B cell (primary cell): ENCODE results near the gene FAU. TPM values are rescaled to one million over a fixed set of nuclear protein-coding genes. Genes with fewer than 3 reads are reported as not detected.

ENCODE experiments used
- ATAC-seq: fragments of 200-7000 bp; cut with Tn5 transposase; one replicate; pipeline ENCODE4 v1.10.0; 2021; ENCODE audit warnings: low read depth, mild to moderate bottlenecking, moderate number of reproducible peaks, moderate library complexity
- CTCF ChIA-PET: fragments of 350-600 bp; sonication (Branson Sonifier 250); formaldehyde crosslinking; loops from one replicate; lab custom pipeline; 2021; ENCODE audit warnings: antibody characterized with exemption, inconsistent platforms; lab: Charles Lee
- POLR2A ChIA-PET: fragments of 350-600 bp; sonication (Branson Sonifier 250); formaldehyde crosslinking; loops from one replicate; lab custom pipeline; 2021; ENCODE audit warnings: antibody characterized with exemption; lab: Charles Lee
- DNase-seq: peaks from one replicate; pipeline ENCODE4 v3.0.0; 2013
- H2AFZ ChIP-seq: 2 replicates; pipeline ENCODE4 v1.6.1; 2012; ENCODE audit warnings: mild to moderate bottlenecking, low read depth, low read length; ENCODE audit not compliant: insufficient read depth, poor library complexity, severe bottlenecking
- H3K27ac ChIP-seq, 2 donors: 1 replicate in 1 of 2; 2 replicates in 1 of 2; pipeline ENCODE4 v1.5.1; 2012 to 2013; ENCODE audit warnings: low read length in 2 of 2, mild to moderate bottlenecking in 2 of 2, moderate library complexity in 1 of 2
- H3K27me3 ChIP-seq, 4 experiments: fragments of 200-600 bp in 1 of 4; sonication (generic) in 1 of 4; replicated peaks in 1 of 4; 1 replicate in 2 of 4; 2 replicates in 2 of 4; pipeline versions ENCODE4 v1.6.1 to v1.7.0; 2013 to 2016; ENCODE audit warnings: low read length in 3 of 4, mild to moderate bottlenecking in 2 of 4, mixed read lengths in 1 of 4, moderate library complexity in 1 of 4; ENCODE audit not compliant: insufficient read depth in 4 of 4, control insufficient read depth in 3 of 4; ENCODE audit errors: control extremely low read depth in 1 of 4
- H3K36me3 ChIP-seq, 2 experiments: replicated peaks in 1 of 2; 1 replicate in 1 of 2; 2 replicates in 1 of 2; pipeline versions ENCODE4 v1.6.1 to v1.7.1; 2013; ENCODE audit warnings: low read length in 1 of 2; ENCODE audit not compliant: insufficient read depth in 2 of 2, control insufficient read depth in 1 of 2; ENCODE audit errors: control extremely low read depth in 1 of 2, extremely low read depth in 1 of 2
- H3K4me1 ChIP-seq, 2 donors: fragments of 200-600 bp in 1 of 2; sonication (generic) in 1 of 2; 1 replicate in 1 of 2; 2 replicates in 1 of 2; pipeline versions ENCODE4 v1.5.1 to v1.6.1; 2013 to 2017; ENCODE audit warnings: low read length in 2 of 2; ENCODE audit not compliant: control insufficient read depth in 2 of 2, insufficient read depth in 2 of 2
- H3K4me2 ChIP-seq: replicated peaks from 2 replicates; pipeline ENCODE3; 2012; ENCODE audit warnings: mild to moderate bottlenecking, low read depth, low read length; ENCODE audit not compliant: poor library complexity, severe bottlenecking
- H3K4me3 ChIP-seq, 5 experiments: fragments of 200-600 bp in 1 of 5; sonication (generic) in 1 of 5; 1 replicate in 3 of 5; 2 replicates in 2 of 5; pipeline versions ENCODE4 v1.5.1 to v1.7.0; 2011 to 2016; ENCODE audit warnings: low read length in 4 of 5, mild to moderate bottlenecking in 4 of 5, low read depth in 2 of 5, control low read depth in 1 of 5, moderate library complexity in 1 of 5; ENCODE audit not compliant: insufficient read depth in 1 of 5; ENCODE audit errors: control extremely low read depth in 1 of 5, extremely low read depth in 1 of 5
- H3K79me2 ChIP-seq: fragments of 200-600 bp; sonication (generic); one replicate; pipeline ENCODE4 v1.6.0; 2016; ENCODE audit warnings: low read length; ENCODE audit not compliant: control insufficient read depth, insufficient read depth
- H3K9ac ChIP-seq: fragments of 200-600 bp; sonication (generic); 2 replicates; pipeline ENCODE4 v1.6.1; 2017; ENCODE audit warnings: mild to moderate bottlenecking, low read length, moderate library complexity
- H3K9me3 ChIP-seq, 3 donors: one replicate each; pipeline versions ENCODE4 v1.6.1 to v1.7.1; 2013; ENCODE audit warnings: low read length in 2 of 3; ENCODE audit not compliant: control insufficient read depth in 2 of 3, insufficient read depth in 1 of 3; ENCODE audit errors: control extremely low read depth in 1 of 3
- H4K20me1 ChIP-seq: 2 replicates; pipeline ENCODE4 v1.6.0; 2012; ENCODE audit warnings: mild to moderate bottlenecking, low read length; ENCODE audit not compliant: insufficient read depth, control insufficient read depth, poor library complexity, severe bottlenecking
- H3K27ac Mint-ChIP-seq: one replicate; pipeline ENCODE4 v1.8.0; 2021; ENCODE audit warnings: mixed read lengths
- H3K27me3 Mint-ChIP-seq: one replicate; pipeline ENCODE4 v1.8.0; 2021; ENCODE audit warnings: mixed read lengths
- H3K4me1 Mint-ChIP-seq: one replicate; pipeline ENCODE4 v1.8.0; 2021; ENCODE audit warnings: mixed read lengths
- H3K4me3 Mint-ChIP-seq: one replicate; pipeline ENCODE4 v1.8.0; 2021; ENCODE audit warnings: mixed read lengths
- H3K9me3 Mint-ChIP-seq: one replicate; pipeline ENCODE4 v1.8.0; 2022; ENCODE audit warnings: mixed read lengths; ENCODE audit not compliant: insufficient read depth
- EZH2 ChIP-seq: IDR thresholded peaks from 2 replicates; pipeline ENCODE4 v1.6.1; 2012; ENCODE audit warnings: borderline replicate concordance, low read depth, mild to moderate bottlenecking, moderate library complexity, low read length; ENCODE audit not compliant: insufficient read depth, poor library complexity, severe bottlenecking
- WGBS: methylation state at CpG from one replicate; pipeline ENCODE4 v1.1.5; 2013; ENCODE audit warnings: missing lambda C conversion rate; ENCODE audit not compliant: insufficient coverage; 5-methylcytosine and 5-hydroxymethylcytosine counted together
- intact Hi-C: fragments of 100-400 bp; cut with micrococcal nuclease; formaldehyde crosslinking; loops from one replicate; pipeline ENCODE4 v1.10.0; 2022
- polyA plus RNA-seq: library from polyadenylated mRNA; depleted of rRNA; stranded (reverse); fragments of >200 nt; gene quantifications from 2 replicates; pipeline ENCODE4 v1.2.3, GENCODE V29; 2012
- total RNA-seq, 2 donors: library from RNA; stranded (reverse); fragments of 120-200 nt in 1 of 2; gene quantifications; 1 replicate in 1 of 2; 2 replicates in 1 of 2; pipeline versions ENCODE4 v1.2.3 to v1.2.4, GENCODE V29; 2013 to 2022
- TF ChIP-seq, protein P1 (sequence below): fragments of 200-600 bp; IDR thresholded peaks from one replicate; pipeline ENCODE4 v1.8.0; 2022; ENCODE audit warnings: antibody characterized with exemption, mild to moderate bottlenecking

The FAU gene
- total and polyA plus RNA-seq, 2 donors (not counting 1 experiment from before 2014, with no cell fraction given), result 1,318 to 1,559 TPM

GRCh38 chr11:65156256-65156655 is 34.3 kb upstream of the FAU start:
- H3K79me2 ChIP-seq, result no peaks in the 10 kb centered on the region
- DNase-seq, result no peak
- POLR2A ChIA-PET, result no interaction called here
- no peak overlapping the region for H3K27ac ChIP-seq
- peaks cover 28% of the 10 kb centered on the region for H3K4me1 Mint-ChIP-seq
- no peak overlapping the region for H3K4me3 ChIP-seq
- CTCF ChIA-PET, result interaction anchor here (1.4 kb wide), 1 partner anchor 43 kb away, joined by 3 read pairs; no protein-coding TSS in a partner anchor
- no CpG with 5 or more reads among the region's 3 CpGs for WGBS
- no peaks in the 10 kb centered on the region for H3K27me3 ChIP-seq
- no peak overlapping the region for H3K4me2 ChIP-seq
- H3K27ac Mint-ChIP-seq, result no peak overlapping the region
- TF ChIP-seq, protein P1, sequence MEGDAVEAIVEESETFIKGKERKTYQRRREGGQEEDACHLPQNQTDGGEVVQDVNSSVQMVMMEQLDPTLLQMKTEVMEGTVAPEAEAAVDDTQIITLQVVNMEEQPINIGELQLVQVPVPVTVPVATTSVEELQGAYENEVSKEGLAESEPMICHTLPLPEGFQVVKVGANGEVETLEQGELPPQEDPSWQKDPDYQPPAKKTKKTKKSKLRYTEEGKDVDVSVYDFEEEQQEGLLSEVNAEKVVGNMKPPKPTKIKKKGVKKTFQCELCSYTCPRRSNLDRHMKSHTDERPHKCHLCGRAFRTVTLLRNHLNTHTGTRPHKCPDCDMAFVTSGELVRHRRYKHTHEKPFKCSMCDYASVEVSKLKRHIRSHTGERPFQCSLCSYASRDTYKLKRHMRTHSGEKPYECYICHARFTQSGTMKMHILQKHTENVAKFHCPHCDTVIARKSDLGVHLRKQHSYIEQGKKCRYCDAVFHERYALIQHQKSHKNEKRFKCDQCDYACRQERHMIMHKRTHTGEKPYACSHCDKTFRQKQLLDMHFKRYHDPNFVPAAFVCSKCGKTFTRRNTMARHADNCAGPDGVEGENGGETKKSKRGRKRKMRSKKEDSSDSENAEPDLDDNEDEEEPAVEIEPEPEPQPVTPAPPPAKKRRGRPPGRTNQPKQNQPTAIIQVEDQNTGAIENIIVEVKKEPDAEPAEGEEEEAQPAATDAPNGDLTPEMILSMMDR, result no peak
- no peak for TF ChIP-seq EZH2
- H2AFZ ChIP-seq, result no peak overlapping the region
- no peaks in the 10 kb centered on the region for H3K27me3 Mint-ChIP-seq
- no peak overlapping the region for H3K9ac ChIP-seq
- intact Hi-C loops, result no loop called here
- H4K20me1 ChIP-seq, result no peaks in the 10 kb centered on the region
- H3K36me3 ChIP-seq, result no peaks in the 10 kb centered on the region
- H3K4me3 Mint-ChIP-seq, result no peak overlapping the region
- ATAC-seq, result no peak
- peaks cover 5 to 19% of the 10 kb centered on the region in 2 donors for H3K4me1 ChIP-seq
- no peaks in the 10 kb centered on the region for H3K9me3 ChIP-seq
- H3K9me3 Mint-ChIP-seq, result no peaks in the 10 kb centered on the region

DNA sequence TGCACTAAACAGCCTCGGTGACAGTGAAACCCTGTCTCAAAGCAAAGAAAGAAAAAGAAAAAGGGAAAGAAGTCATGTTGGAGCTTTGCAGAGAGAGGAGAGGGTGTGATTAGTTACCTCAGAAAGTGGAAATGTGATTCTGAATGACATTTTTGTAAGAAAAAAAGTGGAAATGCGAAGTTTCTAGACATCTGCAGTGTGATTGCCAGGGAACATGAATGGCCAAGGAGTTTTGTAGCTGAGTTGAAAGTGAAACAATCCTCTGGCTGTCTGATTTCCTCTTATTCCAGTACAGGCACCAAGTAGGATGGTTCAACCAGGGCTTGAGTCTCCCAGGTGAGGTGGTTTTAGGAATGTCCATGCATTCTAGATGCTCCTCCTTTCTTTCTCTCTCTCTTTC is 30.2 kb upstream of the FAU start:
- Mint-ChIP-seq H3K9me3 (no peaks in the 10 kb centered on the region), H3K4me3 (no peak overlapping the region), H3K4me1 (peaks cover 26% of the 10 kb centered on the region), H3K27ac (peak overlapping the region; percentile 50), H3K27me3 (no peaks in the 10 kb centered on the region)
- intact Hi-C loops, result no loop called here
- no peak for ATAC-seq
- no peaks in the 10 kb centered on the region for H3K79me2 ChIP-seq
- H3K4me1 ChIP-seq, result peaks cover 9 to 11% of the 10 kb centered on the region in 2 donors
- H3K4me2 ChIP-seq, result peak overlapping the region; percentile 40
- H3K9me3 ChIP-seq, result no peaks in the 10 kb centered on the region
- H3K9ac ChIP-seq, result no peak overlapping the region
- peak overlapping the region; percentile 67 for H2AFZ ChIP-seq
- no peak for TF ChIP-seq EZH2
- TF ChIP-seq, protein P1, result no peak
- H3K27me3 ChIP-seq, result no peaks in the 10 kb centered on the region
- CTCF ChIA-PET, result interaction anchor here (1.1 to 1.3 kb wide), 2 partner anchors 12 to 40 kb away, joined by 3 read pairs; partner anchors contain the start of gene TM7SF2
- peak; percentile 22 for DNase-seq
- H4K20me1 ChIP-seq, result no peaks in the 10 kb centered on the region
- H3K4me3 ChIP-seq, result no peak overlapping the region
- H3K36me3 ChIP-seq, result no peaks in the 10 kb centered on the region
- POLR2A ChIA-PET, result interaction anchor here (0.6 kb wide), 1 partner anchor 788 kb away, joined by 5 read pairs; no protein-coding TSS in a partner anchor
- H3K27ac ChIP-seq, result no peak overlapping the region
- 87% methylated on average over 2 of the region's 2 CpGs for WGBS
